Measurements from ENCODE around the gene LIG1. TPM values are rescaled to one million over a fixed set of nuclear protein-coding genes. Genes with fewer than 3 reads are reported as not detected.

LIG1 gene
- total RNA-seq, 1 experiment from 2014 or later, result 146 TPM

DNA sequence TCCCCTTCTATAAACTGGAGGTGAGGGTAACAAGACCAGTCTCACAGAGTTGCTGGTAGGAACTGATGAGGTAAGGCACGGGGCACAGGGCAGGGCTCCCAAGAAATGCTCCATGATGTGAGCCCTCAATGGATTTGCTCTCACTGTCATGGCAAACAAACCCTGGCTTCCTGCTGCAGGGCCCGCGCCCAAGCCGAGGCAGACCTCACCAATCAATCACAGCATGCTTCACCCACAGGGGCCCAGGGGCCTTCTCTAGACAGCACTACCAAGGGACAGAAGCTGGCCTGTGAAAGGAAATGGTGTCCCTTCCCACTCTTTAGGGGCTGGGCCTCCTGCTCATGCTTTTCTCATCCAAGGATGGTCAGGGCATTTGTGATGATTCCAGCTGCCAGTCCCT, 33.6 kb downstream of the LIG1 start:
- in situ Hi-C loops (cut with HindIII; ENCODE audit: low pct_unique_long_range_greater_than_20kb, low sequenced_read_pairs), result no loop called here
- no peak for DNase-seq (ENCODE audit: low read depth)

DNA sequence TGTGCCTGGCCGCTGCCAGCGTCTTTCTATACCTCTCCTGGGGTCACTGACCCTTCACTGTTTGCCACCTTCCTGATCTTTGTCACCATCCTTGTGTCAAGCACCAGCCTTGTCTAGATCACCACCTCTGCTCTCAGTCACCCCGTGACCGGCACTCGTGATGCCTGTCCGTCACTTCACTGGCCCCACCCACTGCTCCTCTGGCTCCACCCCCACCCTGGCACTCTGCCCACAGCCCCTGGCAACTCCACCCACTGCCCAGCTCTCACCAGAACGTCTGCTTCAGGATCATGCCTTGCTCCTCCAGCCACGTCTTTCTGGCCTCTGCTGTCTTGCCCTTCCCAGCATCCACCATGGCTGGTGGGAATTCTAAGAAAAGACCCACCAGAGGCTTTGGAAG, 34.7 kb downstream of the LIG1 start:
- DNase-seq (ENCODE audit: low read depth), result peak; percentile 42
- in situ Hi-C loops (cut with HindIII; ENCODE audit: low pct_unique_long_range_greater_than_20kb, low sequenced_read_pairs), result no loop called here

DNA sequence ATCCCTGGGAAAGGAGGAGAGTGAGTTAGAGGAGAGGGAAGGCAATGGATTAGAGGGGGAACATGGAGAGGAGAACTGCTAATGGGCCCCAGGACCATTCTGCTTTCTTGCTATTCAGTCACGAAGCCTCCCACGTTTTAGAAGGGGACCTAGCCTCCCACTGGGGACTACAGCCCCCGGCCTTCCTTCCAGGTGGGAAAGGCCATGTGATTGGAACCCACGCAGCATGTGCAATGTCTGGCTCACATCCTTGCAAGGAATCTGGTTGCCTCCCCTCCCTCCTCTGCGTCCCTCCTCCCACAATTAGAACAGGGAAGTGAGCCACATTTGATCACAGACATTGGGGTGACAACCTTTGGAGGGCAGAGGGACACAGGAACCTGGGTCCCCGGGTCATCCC, 37.0 kb downstream of the LIG1 start:
- no peak for DNase-seq (ENCODE audit: low read depth)
- in situ Hi-C loops (cut with HindIII; ENCODE audit: low pct_unique_long_range_greater_than_20kb, low sequenced_read_pairs), result no loop called here

DNA sequence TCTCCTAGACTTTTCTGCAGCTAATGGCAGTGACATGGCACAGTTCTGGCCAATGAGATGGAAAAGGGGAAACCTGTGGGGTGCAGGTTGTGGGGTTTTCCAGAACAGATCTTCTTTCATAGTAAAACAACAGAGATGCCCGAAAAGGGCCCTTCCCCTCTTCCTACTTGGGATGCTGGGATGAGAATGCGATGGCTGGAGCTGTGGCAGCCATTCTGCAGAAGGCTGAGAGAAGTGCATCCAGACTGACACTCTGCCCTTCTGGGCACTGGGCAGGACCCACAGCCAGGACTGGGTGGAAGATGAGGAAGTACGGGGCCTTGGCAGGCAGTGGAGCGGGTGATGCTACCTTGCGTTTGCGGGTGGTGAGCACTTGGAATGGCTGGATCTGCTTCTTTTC, 42.6 kb downstream of the LIG1 start:
- in situ Hi-C loops (cut with HindIII; ENCODE audit: low pct_unique_long_range_greater_than_20kb, low sequenced_read_pairs), result no loop called here
- DNase-seq (ENCODE audit: low read depth), result no peak

DNA sequence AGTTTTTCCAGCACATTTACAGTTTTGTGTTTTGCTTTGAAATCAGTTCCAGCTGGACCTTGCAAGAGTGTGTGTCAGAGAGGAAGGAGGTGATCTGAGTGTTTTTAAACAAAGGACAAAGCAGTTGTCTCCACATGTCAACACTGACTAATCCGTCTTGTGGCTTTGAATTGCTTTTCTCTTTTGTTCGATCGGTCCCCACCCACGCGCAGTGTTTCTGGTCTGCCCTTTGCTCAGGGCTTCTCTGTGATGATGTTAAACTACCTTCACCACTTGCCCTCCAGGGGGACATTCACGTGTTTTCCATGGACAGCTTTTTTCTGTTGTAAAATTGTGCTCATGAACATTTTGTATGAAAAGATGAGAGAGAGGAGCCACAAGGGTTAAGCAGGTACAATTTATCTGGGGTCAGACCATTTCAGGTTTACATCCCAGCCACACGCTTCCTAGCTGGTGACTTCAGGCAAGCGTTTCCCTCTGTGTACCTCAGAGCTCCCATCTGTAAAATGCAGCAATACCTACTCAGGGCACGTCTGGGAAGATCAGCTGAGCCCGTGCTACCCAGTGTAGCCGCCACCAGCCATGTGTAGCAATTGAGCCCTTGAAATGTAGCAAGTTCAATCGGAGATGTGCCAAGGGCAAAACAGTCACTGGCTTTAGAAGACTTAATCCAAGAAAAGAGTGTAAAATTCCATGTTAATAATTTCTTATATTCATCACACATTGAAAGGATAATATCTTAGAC, 46.1 kb downstream of the LIG1 start:
- in situ Hi-C loops (cut with HindIII; ENCODE audit: low pct_unique_long_range_greater_than_20kb, low sequenced_read_pairs), result no loop called here
- peak; percentile 44 for DNase-seq (ENCODE audit: low read depth)

DNA sequence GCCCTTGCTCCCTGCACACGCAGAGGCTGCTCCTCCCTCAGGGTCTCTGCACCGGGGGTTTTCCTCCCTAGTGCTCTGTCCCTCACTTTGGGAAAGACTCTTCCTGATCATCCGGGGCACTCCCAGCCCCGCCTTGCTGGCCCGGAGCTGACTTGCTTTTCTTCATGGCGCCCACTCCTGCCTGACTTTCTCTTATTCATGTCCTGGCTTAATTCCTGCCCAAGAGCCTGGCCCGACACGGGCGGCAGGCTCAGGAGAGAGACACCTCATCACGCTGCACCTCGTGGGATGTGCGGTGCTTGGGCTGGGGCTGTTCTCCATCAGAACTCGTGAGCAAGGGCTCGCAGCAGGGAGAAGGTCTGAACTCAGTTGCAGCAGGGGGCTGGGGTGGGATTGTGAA, 47.7 kb downstream of the LIG1 start:
- in situ Hi-C loops (cut with HindIII; ENCODE audit: low pct_unique_long_range_greater_than_20kb, low sequenced_read_pairs), result no loop called here
- no peak for DNase-seq (ENCODE audit: low read depth)

DNA sequence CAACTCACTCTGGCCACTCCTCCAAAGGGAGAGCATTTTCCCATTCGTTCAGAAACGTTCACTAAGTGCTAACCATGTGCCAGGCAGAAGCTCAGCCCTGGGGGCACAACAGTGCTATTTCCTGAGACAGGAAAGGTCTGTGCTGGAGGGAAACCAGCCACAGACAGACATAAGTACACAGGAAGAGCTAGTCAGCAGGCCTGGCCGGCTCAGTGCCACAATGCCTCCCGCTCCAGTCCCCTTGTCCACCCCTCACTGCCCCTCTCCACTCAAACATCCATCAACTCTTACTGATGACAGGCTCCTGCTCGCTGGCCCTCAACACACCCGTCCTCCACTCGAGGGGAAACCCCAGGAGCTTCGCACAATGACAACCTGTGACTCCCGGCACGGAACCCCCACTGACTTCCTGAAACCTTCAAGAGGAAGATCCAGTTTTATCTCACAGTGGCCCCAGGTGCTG, 48.2 kb downstream of the LIG1 start:
- in situ Hi-C loops (cut with HindIII; ENCODE audit: low pct_unique_long_range_greater_than_20kb, low sequenced_read_pairs), result no loop called here
- no peak for DNase-seq (ENCODE audit: low read depth)

DNA sequence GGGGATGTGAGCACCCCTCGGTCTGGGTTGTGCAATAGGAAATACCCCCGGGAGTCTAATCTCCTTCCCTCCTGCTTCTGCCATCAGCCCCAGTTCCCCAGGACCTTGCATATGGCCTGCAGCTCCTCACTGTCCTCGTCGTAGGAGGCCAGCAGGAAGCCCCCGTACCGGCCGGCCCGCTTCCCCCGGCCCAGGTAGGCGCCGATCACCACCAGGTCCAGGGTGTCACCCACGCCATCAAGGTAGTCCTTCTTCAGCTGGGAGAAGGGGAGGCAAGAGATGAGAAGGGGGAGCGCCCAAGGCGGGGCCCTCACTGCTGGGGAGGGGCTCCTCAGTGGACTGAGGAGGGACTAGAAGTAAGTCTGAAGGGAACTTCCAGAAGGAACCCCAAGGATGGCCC, 49.1 kb downstream of the LIG1 start:
- in situ Hi-C loops (cut with HindIII; ENCODE audit: low pct_unique_long_range_greater_than_20kb, low sequenced_read_pairs), result no loop called here

DNA sequence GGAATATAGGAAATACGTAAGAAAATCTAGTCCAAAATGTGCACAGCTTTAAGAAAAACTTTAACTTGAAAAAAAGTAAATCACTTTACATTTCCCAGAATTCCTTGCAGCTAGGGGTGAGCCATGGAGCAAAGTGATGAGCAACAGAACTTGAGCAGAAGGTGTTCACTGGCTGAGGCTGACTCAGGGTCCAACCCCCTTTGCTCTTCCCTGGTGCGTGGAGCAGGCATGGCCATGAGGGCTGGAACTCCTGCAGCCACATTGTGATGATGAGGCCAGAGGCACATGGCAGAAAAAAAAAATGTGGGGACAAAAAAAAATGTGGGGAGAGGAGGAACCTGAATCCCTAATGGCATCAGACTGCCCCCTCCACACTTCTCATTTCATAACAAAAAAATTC, 49.6 kb downstream of the LIG1 start:
- no peak for DNase-seq (ENCODE audit: low read depth)
- in situ Hi-C loops (cut with HindIII; ENCODE audit: low pct_unique_long_range_greater_than_20kb, low sequenced_read_pairs), result no loop called here

More for the DNA sequence above, 49.1 kb downstream of the LIG1 start:
- no peak for DNase-seq (ENCODE audit: low read depth)

DNA sequence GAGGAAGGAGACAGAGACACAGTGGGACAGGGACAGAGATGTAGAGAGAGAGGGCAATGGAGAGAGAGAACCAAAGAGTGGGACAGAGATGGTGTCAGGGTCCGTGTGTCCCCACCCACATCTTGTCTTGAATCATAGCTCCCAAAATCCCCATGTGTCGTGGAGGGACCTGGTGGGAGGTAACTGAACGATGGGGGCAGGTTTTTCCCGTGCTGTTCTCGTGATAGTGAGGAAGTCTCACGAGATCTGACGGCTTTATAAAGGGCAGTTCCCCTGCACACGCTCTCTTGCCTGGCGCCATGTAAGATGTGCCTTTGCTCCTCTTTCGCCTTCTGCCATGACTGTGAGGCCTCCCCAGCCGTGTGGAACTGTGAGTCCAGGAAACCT, 52.0 kb downstream of the LIG1 start:
- in situ Hi-C loops (cut with HindIII; ENCODE audit: low pct_unique_long_range_greater_than_20kb, low sequenced_read_pairs), result no loop called here
- no peak for DNase-seq (ENCODE audit: low read depth)

DNA sequence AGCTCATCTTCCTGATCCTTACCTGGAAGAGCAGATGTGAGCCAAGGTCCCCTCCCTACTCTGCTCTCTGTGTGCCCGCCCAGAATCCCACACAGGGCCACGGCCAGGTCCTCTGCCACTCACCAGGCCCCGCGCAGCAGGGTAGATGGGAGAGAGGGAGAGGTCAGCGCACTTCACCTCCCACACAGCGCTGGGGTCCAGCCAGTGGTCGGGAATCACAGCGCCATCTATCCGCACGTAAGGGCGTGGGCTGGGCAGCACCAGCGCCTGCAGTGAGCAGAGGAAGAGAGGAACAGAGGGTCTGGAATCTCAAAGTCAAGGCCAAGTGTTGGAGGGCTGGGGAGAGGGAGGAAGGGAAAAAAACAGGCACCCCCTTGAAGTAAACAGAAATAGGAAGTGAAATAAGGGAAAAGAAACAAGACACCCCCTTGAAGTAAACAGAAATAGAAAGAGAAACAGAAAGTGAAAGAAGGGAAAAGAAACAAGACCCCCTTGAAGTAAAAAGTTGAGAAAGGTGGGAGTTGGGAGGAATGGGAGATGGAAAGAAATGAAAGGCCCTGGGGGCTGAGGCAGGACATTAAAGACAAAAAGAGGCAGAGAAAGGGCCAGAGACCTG, 52.5 kb downstream of the LIG1 start:
- DNase-seq (ENCODE audit: low read depth), result no peak
- in situ Hi-C loops (cut with HindIII; ENCODE audit: low pct_unique_long_range_greater_than_20kb, low sequenced_read_pairs), result no loop called here

DNA sequence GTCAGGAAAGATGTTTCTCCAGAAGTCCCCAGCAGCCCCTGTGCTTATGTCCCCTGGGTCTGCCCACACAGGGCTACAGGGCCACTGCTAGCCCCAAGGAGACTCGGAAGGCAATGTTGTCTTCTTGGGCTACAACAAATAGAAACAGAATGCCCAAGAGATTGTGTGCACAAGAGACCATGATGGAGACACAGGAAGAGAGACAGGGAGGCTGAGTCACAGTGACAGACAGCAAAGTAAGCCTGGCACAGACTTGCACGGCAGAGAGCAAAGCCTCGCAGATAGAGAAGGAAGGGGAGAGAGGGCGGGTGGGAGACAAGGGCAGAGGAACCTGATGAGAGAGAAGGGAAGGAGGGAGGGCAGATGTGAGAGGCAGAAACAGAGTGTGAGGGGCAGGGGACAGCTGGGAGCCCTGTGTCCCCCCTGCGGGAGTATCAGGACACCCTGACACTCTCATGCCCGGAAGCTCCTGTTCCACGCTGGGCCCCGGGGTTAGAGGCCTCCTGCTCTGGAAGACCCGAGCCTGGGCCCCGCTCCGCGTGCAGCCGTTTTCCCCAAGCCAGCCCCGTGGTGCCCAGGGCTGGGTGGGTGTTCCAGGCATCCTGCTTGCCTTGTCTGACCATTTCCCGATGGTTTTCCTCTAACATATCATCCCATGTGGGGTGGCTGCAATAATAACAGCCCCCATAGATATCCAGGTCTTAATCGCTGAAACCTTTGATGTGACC, 56.8 kb downstream of the LIG1 start:
- in situ Hi-C loops (cut with HindIII; ENCODE audit: low pct_unique_long_range_greater_than_20kb, low sequenced_read_pairs), result no loop called here
- DNase-seq (ENCODE audit: low read depth), result peak; percentile 26

DNA sequence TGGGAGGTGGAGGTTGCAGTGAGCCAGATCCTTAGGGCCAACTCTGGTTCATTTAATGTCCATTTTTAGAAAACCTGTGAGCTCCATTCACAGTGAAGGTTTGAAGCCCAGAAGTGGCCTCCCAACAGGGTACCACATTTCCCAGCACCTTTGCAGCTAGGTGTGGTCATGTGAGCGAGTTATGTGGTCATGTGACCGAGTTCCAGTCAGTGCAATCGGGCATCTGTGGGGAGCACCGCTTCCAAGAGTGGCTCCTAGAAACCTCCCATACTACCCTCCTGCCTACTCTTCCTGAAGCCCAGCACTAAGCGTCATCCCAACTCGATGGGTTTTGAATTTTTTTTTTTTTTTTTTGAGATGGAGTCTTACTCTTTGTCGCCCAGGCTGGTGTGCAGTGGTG, 58.9 kb downstream of the LIG1 start:
- DNase-seq (ENCODE audit: low read depth), result no peak
- in situ Hi-C loops (cut with HindIII; ENCODE audit: low pct_unique_long_range_greater_than_20kb, low sequenced_read_pairs), result no loop called here

DNA sequence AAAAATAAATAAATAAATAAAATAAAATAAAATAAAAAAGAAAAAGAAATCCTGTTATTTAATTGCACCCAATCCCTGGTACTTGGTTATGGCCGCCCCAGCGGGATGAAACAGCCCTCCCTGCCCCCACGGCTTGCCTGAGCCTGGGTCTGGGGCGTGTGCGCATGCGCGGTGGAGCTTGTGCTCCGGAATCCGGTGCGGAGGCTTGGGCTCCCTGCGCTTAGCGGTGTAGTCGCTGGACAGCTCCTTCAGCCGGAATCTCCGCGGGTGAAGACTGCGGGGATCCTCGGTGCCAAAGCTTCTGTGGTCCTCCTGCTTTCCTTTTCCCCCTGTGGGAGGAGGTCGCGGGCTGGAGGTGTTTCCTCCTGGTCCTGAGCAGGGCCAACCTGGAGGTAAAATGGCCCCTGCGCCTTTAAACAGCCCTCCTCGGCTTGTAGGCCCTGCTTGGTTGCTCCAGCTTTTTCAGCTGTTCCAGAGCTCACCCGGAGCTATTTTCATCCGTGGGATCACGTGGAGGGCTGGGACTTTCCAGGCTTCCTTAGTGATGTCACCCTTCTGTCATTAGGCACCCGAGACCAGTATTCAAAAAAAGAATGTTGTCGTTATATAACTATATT, 59.7 kb downstream of the LIG1 start, which contains the start of gene PLA2G4C:
Gene PLA2G4C, minus strand, starts transcription at position 468 of the 617 bp plus-strand sequence. CDS start 4,288 bp downstream, outside the sequence.
- in situ Hi-C loops (cut with HindIII; ENCODE audit: low pct_unique_long_range_greater_than_20kb, low sequenced_read_pairs), result no loop called here
- DNase-seq (ENCODE audit: low read depth), result peak; percentile 91

DNA sequence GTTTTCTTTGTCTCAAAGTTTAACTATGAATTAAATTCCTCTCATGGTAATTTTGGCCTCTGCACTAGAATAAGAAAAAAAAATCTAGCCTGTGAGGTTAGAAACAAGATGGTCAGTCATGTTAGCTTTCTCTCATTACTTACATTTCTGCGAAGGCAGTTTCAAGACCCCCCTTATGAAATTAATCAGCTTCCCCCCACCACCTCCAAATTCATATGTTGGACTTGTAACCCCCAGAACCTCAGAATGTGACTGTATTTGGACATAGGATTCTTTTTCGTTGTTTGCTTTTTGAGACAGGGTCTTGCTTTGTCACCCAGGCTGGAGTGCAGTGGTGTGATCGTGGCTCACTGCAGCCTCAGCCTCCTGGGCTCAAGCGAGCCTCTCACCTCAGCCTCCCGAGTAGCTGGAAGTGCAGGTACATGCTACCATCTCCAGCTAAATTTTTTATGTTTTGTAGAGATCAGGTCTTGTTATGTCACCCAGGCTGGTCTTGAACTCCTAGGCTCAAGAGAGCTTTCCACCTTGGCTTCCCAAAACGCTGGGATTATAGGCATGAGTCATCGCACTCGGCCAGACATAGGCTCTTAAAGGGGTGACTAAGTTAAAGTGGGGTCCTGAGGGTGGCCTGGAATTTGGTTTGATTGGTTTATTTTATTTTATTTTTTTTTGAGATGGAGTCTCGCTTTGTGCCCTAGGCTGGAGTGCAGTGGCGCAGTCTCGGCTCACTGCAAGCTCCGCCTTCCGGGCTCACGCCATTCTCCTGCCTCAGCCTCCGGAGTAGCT, 61.0 kb downstream of the LIG1 start:
- DNase-seq (ENCODE audit: low read depth), result no peak
- in situ Hi-C loops (cut with HindIII; ENCODE audit: low pct_unique_long_range_greater_than_20kb, low sequenced_read_pairs), result no loop called here

DNA sequence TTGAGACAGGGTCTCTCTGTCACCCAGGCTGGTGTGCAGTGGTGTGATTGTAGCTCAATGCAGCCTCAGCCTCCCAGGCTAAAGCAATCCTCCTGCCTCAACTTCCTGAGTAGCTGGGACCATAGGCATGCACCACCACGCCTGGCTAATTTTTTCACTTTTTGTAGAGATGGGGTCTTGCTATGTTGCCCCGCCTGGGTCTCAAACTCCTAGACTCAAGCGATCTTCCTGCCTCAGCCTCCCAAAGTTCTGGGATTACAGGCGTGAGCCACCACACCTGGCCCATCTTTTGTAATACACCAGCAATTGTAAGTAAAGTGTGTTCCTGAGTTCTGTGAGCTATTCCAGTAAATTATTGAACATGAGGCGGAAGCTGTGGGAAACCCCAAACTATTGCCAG, 66.2 kb downstream of the LIG1 start:
- no peak for DNase-seq (ENCODE audit: low read depth)
- in situ Hi-C loops (cut with HindIII; ENCODE audit: low pct_unique_long_range_greater_than_20kb, low sequenced_read_pairs), result no loop called here

DNA sequence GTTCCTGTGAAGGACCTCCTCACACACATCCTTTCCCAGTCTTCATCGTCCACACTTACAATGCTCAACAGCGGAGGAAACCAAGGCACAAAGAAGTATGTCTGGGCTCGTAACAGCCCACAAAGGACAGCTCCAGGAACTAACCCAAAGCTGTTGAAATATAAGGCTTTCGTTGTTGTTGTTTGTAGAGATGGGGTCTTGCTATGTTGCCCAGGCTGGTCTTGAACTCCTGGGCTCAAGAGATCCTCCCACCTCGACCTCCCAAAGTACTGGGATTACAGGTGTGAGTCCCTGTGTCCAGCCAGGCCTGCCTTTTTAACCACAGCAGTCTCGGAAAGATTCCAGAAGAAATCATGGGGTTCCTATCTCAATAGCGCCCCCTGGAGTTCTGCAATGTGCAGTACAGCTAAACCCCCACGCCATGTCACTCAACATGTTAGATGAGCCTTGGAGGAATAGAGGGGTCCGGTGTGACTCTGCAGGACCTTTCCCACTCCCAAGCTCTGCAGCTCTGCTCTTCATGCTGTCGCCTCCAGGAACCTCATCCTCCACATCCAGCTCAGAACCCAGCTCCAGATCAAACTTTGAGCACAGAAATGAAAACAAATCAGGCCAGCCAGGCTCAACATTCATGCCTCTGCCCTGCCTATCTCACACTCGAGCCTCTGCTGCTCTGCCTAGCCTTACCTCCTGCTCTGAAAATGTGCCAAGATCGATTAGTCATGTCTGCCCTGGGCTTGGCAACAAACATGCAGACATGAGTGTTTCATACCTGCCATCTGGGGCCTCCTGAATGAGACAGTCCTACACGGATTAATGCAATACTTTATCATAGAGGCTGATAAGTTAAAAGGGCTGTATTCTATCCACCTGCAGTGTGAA, 67.0 kb downstream of the LIG1 start:
- DNase-seq (ENCODE audit: low read depth), result no peak
- in situ Hi-C loops (cut with HindIII; ENCODE audit: low pct_unique_long_range_greater_than_20kb, low sequenced_read_pairs), result no loop called here
